ENCODE data around the gene P3R3URF. TPM values are rescaled to one million over a fixed set of nuclear protein-coding genes. Genes with fewer than 3 reads are reported as not detected.

Gene P3R3URF
- total RNA-seq, 4 donors from 2014 or later: not detected

DNA sequence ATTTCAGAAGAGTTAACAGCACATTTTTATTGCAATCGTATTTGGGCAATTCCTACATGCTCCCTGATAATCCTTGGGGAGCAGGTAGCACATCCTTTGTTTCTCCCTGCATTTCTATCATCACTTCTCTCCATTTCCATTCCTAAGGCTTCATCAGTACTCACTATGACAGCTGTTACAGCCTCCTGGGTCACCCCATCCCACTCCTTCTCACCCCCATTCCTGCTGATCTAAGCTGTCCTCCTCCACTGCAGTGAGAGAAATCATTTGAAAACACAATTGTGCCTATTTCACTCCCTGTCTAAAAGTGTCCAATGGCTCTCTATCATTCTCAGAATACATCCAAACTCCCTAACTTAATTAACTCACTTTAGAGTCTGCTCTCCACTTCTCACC lies 18.4 kb downstream of the P3R3URF start:
- TF ChIP-seq, protein P1, sequence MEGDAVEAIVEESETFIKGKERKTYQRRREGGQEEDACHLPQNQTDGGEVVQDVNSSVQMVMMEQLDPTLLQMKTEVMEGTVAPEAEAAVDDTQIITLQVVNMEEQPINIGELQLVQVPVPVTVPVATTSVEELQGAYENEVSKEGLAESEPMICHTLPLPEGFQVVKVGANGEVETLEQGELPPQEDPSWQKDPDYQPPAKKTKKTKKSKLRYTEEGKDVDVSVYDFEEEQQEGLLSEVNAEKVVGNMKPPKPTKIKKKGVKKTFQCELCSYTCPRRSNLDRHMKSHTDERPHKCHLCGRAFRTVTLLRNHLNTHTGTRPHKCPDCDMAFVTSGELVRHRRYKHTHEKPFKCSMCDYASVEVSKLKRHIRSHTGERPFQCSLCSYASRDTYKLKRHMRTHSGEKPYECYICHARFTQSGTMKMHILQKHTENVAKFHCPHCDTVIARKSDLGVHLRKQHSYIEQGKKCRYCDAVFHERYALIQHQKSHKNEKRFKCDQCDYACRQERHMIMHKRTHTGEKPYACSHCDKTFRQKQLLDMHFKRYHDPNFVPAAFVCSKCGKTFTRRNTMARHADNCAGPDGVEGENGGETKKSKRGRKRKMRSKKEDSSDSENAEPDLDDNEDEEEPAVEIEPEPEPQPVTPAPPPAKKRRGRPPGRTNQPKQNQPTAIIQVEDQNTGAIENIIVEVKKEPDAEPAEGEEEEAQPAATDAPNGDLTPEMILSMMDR (IDR thresholded peaks at IDR 0.05): no peak
- TF ChIP-seq POLR2A (IDR thresholded peaks at IDR 0.05; ENCODE audit: low read depth) (no peak), EP300 (IDR thresholded peaks at IDR 0.05) (no peak), POLR2AphosphoS5 (IDR thresholded peaks at IDR 0.05) (no peak)
- no peak for DNase-seq (ENCODE audit: extremely low spot score)
- Histone ChIP-seq H3K4me1 (no peaks in the 10 kb centered on the region), H3K36me3 (no peaks in the 10 kb centered on the region), H3K4me3 (no peak overlapping the region), H3K27ac (replicated peaks in 1 of 4) (no peak overlapping the region), H3K9me3 (no peaks in the 10 kb centered on the region), H3K27me3 (no peaks in the 10 kb centered on the region)
- intact Hi-C loops (cut with DNase I): no loop called here
- 100% methylated on average over 1 of the region's 1 CpG for WGBS

DNA sequence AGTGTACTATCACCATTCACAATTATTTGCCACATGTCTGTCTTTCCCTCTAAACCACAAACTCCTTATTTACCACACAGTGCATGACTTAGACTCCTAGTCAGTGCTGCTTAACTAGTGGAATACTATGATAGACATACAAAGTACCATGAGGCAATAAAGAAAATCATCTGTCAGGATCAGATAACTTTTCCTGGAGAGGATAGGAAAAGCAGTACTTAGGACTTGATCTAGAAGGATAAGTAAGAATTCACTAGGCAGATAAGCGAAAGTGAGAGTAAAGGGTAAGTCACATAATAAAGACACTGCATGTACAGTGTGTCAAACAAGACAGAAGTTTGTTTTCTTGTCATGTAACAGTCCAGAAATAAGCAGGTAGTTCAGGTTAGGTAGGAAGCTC lies 22.6 kb downstream of the P3R3URF start:
- no peak for DNase-seq (ENCODE audit: extremely low spot score)
- Histone ChIP-seq H3K36me3 (no peaks in the 10 kb centered on the region), H3K4me3 (no peak overlapping the region), H3K27me3 (no peaks in the 10 kb centered on the region), H3K9me3 (no peaks in the 10 kb centered on the region), H3K4me1 (no peaks in the 10 kb centered on the region), H3K27ac (replicated peaks in 1 of 4) (no peak overlapping the region)
- intact Hi-C loops (cut with DNase I): no loop called here
- TF ChIP-seq POLR2AphosphoS5 (IDR thresholded peaks at IDR 0.05): no peak
- TF ChIP-seq, protein P1 (IDR thresholded peaks at IDR 0.05): no peak
- no peak for TF ChIP-seq POLR2A (IDR thresholded peaks at IDR 0.05; ENCODE audit: low read depth)
- no peak for TF ChIP-seq EP300 (IDR thresholded peaks at IDR 0.05)
- WGBS: 96% methylated on average over 1 of the region's 1 CpG

DNA sequence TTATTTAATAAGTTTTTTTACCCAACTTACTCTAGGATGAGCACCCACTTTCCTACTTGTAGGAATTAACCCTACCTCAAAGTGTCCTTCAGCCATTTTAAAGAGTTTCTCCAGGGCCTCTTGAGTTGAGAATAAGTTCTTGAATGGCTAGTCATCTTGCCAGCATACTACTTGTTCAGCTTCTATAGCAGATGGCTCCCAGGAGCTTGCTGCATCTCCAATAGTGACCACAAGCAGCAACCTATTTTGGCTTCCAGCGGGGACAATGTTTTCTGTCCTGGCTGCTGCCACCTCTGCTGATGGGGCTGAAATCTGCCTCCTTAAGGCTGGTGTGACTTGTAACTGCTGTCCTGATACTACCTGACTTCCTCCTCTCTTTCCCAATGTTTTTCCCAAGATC lies 23.1 kb downstream of the P3R3URF start:
- intact Hi-C loops (cut with DNase I): no loop called here
- Histone ChIP-seq H3K27ac (replicated peaks in 1 of 4) (no peak overlapping the region), H3K36me3 (no peaks in the 10 kb centered on the region), H3K9me3 (no peaks in the 10 kb centered on the region), H3K4me3 (no peak overlapping the region), H3K4me1 (no peaks in the 10 kb centered on the region), H3K27me3 (no peaks in the 10 kb centered on the region)
- no peak for TF ChIP-seq EP300 (IDR thresholded peaks at IDR 0.05)
- TF ChIP-seq POLR2A (IDR thresholded peaks at IDR 0.05; ENCODE audit: low read depth): no peak
- no peak for TF ChIP-seq POLR2AphosphoS5 (IDR thresholded peaks at IDR 0.05)
- TF ChIP-seq, protein P1 (IDR thresholded peaks at IDR 0.05): no peak
- no peak for DNase-seq (ENCODE audit: extremely low spot score)
- 100% methylated on average over 1 of the region's 1 CpG for WGBS

DNA sequence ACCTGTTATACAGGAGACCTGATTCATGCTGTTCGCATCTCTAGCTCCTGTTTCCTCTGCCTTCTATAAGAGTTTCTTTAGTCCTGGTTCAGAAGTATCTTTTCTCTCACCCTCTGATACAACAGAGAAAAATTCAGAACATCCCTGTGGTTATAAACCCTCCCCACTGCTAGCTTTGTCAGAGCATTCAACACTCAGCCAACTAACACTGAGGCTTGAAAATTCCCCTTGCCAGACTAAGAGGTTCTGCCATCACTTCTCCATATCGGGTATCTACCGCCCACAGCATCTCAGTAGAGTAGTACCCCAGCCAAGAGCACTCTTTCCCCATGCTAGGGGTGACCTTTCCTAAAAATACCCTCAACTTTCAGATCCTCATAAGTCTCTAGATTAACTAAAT lies 24.3 kb downstream of the P3R3URF start:
- WGBS: 84% methylated on average over 3 of the region's 3 CpGs
- Histone ChIP-seq H3K4me1 (no peaks in the 10 kb centered on the region), H3K27ac (replicated peaks in 1 of 4) (no peak overlapping the region), H3K27me3 (no peaks in the 10 kb centered on the region), H3K9me3 (no peaks in the 10 kb centered on the region), H3K4me3 (no peak overlapping the region), H3K36me3 (no peaks in the 10 kb centered on the region)
- no peak for DNase-seq (ENCODE audit: extremely low spot score)
- TF ChIP-seq, protein P1 (IDR thresholded peaks at IDR 0.05): no peak
- no peak for TF ChIP-seq EP300 (IDR thresholded peaks at IDR 0.05)
- no peak for TF ChIP-seq POLR2AphosphoS5 (IDR thresholded peaks at IDR 0.05)
- no peak for TF ChIP-seq POLR2A (IDR thresholded peaks at IDR 0.05; ENCODE audit: low read depth)
- intact Hi-C loops (cut with DNase I): no loop called here

DNA sequence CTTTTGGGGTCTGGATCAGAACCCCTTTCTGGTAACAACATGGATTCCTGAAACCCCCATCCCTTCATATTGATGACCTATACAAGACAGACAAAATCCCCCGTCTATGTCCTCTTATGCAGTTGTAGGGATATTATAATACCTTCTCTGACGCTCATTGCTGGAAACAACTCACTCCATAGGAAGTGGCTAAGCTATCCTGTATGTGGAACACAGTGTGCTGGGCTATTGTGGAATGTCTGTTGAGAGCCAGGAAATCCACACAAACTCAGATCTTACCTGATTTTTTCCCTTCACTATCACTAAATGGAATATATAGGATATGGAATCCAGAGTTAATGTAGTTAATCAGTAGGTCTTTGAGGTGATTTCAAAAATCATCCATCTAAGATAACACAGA lies 26.2 kb downstream of the P3R3URF start:
- intact Hi-C loops (cut with DNase I): no loop called here
- TF ChIP-seq, protein P1 (IDR thresholded peaks at IDR 0.05): no peak
- TF ChIP-seq POLR2A (IDR thresholded peaks at IDR 0.05; ENCODE audit: low read depth) (no peak), POLR2AphosphoS5 (IDR thresholded peaks at IDR 0.05) (peak; percentile 64 to 67), EP300 (IDR thresholded peaks at IDR 0.05) (peak; percentile 80)
- 88% methylated on average over 2 of the region's 2 CpGs for WGBS
- no peaks in the 10 kb centered on the region for H3K36me3 ChIP-seq
- no peaks in the 10 kb centered on the region for H3K27me3 ChIP-seq
- no peaks in the 10 kb centered on the region for H3K4me1 ChIP-seq
- H3K9me3 ChIP-seq: no peaks in the 10 kb centered on the region
- H3K4me3 ChIP-seq: no peak overlapping the region
- peak overlapping the region; percentile 11 to 61 (median 32) for H3K27ac ChIP-seq (replicated peaks in 1 of 4)
- DNase-seq (ENCODE audit: extremely low spot score): no peak

Data from esophagus muscularis mucosa (tissue), 4 donors.